DMS153 (cell line): ENCODE results near the gene ALG14.
A peak's percentile ranks its signal among the peaks of the same experiment; 100 is the strongest.
"Not testable (repeated sequence)": the region's sequence is repeated elsewhere in the genome, so short reads cannot be mapped to it uniquely, and the experiment has no call there.

ENCODE experiments used
- DNase-seq: peaks from one replicate; lab custom pipeline; 2025; lab: John Stamatoyannopoulos, UW

The ALG14 gene

GRCh38 chr1:95041491-95042165 lies 31.1 kb downstream of the ALG14 start:
- DNase-seq: peak; percentile 79

GRCh38 chr1:95040032-95040525 lies 32.7 kb downstream of the ALG14 start:
- DNase-seq: no peak

DNA sequence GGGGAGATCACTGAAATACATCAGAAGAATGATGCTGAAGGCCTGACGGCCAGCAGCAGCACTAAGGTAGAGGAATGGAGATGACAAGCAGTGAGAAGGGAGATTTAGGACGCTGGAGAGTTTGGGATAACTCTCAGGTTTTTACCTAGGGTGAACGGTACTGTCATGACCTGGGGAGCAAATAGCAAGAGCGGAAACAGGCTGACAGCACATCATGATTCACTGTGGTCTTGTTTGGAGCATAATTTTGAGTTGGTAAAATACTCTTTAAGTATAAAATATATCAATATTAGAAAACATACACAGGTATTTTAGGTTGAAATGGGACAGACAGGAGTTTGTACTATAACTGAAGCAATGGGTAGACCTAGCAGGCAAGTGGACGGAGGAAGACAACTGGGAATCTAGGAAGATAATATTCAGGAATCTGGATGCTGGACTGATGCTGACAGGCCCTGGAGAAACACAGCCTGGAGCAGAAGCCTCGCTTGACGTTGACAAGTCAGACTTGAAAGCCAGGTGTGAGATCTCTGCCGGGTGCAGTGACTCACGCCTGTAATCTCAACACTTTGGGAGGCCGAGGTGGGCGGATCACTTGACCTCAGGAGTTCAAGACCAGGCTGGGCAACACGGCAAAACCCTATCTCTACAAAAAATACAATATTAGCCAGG lies 33.3 kb downstream of the ALG14 start:
- no peak for DNase-seq

GRCh38 chr1:95035536-95035935 lies 37.2 kb downstream of the ALG14 start:
- no peak for DNase-seq

DNA sequence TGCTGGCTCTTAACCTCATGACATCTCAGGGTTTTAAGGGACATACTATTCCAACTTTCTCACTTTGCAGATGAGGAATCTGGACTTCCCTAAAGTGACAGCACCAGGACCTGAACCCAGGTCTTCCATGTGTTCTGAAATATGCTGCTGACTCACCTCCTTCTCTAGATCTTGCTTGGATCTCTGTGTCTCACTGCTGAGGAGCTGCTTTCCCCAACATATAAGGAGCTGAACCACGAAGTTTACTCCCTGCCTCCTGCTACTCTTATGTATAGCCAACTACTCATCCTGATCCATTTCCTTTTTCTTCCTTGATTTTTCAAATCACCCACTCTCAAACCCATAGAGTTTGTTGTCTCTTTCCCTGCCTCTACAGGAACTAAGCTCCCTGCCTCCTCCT lies 38.2 kb downstream of the ALG14 start:
- no peak for DNase-seq

GRCh38 chr1:95033843-95034242 lies 38.9 kb downstream of the ALG14 start:
- no peak for DNase-seq

DNA sequence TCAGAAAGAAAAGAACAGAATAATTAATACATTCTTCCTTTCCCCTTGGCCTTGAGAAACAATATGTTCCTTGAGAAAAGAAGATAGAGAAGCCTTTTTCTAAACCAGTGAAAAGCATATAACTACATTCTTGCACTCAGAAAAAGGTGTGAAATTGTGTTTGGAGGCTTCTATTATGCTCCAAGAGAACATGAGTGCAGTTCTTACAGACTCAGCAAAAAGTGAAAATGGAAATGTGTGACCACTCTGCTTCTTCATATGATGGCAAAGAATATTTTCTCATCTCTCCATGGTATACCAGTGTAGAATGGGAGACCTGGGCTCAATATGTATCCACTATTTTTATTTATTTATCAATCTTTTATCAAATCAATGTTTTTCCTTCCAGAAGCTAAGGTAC lies 43.2 kb downstream of the ALG14 start:
- no peak for DNase-seq

DNA sequence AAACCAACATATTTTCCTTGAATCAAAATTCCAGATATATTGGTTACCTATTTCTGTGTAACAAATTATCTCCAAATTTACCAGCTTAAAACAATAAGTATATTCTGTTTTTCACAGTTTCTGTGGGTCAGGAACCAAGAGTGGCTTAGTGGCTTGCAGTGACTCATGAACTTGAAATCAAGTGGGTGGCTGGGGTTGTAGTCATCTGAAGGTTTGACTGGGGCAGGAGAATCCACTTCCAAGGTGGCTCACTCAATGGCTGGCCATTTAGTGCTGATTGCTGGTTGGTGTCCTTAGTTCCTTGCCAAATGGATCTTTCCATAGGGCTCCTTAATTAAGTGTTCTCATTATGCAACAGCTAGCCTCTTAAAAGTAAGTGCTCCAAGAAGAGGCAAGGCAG lies 43.8 kb downstream of the ALG14 start:
- no peak for DNase-seq

DNA sequence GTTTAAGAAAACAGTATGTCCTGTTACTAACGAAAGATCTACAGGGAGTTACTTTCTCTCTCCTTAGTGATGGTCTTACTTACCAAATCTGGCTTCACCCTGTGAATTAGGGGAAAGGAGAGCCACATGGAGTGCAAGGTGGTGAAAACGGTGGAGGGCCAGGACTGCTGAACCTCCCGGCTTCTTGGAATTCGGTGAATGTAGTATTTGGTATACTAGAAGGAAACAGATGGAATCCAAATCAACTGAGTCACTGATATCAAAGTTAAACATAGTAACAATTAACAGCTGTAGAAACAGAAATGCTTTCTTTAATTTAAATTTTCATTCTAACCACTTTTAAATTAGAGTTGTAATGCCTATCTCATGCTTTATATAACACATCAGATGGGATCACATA lies 45.7 kb downstream of the ALG14 start:
- DNase-seq: no peak

DNA sequence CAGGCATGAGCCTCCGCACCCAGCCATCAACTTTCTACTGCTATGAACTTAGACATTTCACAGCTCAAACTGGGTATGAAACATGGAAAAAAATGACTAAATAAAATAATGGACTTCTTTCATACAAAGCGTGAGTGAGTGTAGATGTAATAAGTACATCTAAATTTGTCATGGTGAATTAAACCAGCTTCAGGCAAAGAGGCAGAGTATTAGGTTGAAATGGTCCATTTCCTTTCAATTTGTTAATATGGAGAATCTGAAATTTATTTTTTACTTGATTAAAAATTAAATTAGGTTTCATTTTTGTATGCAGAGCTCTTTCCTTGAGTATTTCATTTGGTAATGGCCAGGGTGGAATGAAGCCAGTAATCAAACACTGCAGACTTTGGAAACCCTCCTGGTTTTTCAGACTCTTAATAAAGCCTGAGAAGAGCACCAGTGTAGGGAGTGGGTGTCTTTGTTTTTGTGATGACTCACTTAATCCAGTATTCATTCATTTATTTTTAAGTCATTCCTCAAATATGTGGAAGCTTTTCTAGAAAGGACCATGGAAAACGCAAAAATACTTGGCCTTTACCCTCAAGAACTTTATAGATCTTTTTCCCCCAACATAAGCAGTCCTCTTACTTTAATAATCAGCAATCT lies 49.2 kb downstream of the ALG14 start:
- DNase-seq: no peak

- DNase-seq: no peak
Measured at GRCh38 chr1:95022644-95022926, 50.2 kb downstream of the ALG14 start.

- DNase-seq: no peak
Measured at GRCh38 chr1:95021805-95022643, 50.7 kb downstream of the ALG14 start.

DNA sequence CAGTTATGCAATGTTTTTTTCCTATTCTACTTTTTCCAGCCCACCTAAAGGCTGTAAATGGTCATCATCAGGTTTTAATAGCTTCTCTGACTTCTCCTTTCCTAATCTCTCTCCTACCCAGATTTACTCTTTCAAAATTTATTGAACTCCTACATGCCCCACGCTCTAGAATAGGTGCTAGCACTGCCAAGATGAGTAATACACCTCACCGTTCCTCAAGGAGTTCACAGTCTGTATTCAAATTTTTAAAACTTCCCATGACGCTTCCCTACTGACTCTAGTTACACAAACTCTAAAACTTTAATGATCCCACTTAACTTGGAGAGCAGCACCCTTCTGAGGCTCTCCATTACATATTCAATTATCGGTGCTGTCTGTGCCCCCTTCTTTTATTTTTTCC lies 51.6 kb downstream of the ALG14 start:
- no peak for DNase-seq

DNA sequence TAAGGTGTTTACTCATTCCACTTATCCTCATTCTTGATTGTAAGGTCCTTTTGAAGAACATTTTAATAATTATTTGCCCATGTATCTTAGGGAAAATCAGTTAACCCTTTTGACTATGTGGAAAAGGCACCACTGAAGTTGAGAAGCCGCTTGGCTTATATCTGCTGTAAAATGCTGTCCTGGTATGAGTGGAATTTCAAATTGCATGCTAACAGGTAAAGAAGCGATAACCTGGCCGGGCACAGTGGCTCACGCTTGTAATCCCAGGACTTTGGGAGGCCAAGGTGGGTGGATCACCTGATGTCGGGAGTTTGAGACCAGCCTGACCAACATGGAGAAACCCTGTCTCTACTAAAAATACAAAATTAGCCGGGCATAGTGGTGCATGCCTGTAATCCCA lies 53.3 kb downstream of the ALG14 start:
- not testable (repeated sequence) for DNase-seq

GRCh38 chr1:95018602-95019369 lies 54.0 kb downstream of the ALG14 start:
- DNase-seq: no peak

DNA sequence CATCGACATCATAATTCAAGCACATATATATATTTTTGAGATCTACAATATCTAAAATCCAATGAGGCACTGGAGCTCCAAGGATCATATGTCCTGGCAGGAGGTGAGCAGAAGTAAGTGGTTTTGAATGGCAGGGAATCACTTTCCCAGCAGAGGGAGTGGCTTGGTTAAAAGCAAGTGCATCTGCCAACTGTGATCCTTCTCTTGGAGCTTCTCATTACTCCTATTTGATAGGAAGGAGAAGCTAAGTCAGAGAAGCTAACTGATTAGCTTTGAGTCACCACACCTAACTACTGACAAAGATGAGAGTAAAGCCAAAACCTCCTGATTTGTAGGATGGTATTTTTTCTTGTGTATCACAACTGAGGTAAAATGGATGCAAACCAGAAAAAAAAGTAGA lies 55.0 kb downstream of the ALG14 start:
- no peak for DNase-seq

DNA sequence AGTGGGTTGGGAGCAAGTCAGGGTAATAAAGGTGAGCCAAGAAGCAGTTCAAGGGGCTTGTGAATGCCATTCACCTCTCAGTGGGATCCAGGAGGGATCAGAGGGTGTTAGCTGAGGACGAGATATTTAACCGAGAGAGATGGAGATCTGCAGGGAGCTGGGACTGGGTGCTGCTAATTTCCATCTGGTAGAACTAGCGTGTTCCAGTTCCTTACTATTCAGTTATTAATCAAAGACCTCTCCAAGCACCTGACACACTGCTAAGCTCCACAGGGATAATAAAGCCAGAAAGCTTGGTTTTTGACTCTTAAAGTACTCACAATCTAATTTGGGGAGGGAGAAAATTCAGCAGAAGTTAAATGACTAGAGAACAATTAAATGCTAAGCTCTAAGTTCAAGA lies 57.7 kb downstream of the ALG14 start:
- no peak for DNase-seq

DNA sequence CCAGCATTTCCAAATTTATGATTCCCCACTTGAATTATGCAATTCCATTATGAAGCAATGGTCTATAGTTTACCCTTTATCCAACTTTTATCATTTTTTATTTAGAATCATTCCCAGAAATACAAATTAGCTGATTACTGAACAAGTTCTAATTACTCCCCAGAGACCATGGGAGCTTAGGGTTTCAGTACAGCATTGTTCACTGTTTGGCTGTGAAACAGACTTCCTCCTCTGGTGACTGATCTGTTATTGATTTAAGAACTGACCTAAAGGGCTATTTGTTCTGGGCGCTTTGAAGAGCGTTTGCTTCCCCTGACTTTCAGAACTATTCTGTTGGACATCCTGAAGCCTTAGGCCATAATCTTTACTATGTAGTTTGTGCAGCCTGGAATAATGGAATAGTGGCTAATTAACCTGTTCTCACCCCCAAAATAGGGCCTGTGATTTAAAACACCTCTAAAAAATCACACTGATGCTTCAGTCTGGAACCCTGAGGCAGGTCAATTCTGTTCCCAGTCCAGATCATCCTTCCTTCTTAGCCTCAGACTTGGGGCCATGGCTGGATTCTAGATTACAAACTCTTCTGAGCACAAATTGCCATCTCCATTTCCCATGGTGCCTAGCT lies 58.7 kb downstream of the ALG14 start:
- peak; percentile 94 for DNase-seq

- no peak for DNase-seq
Measured at GRCh38 chr1:95012389-95012788, 60.4 kb downstream of the ALG14 start.

GRCh38 chr1:95010158-95010557 lies 62.6 kb downstream of the ALG14 start:
- DNase-seq: no peak

- DNase-seq: no peak
Measured at GRCh38 chr1:95007687-95008086, 65.1 kb downstream of the ALG14 start.
